Keratinocyte (primary cell): ENCODE data around the gene HSPA1B. TPM values are rescaled to one million over a fixed set of nuclear protein-coding genes. Genes with fewer than 3 reads are reported as not detected.
A peak's percentile ranks its signal among the peaks of the same experiment; 100 is the strongest.
"Not testable (repeated sequence)": the region's sequence is repeated elsewhere in the genome, so short reads cannot be mapped to it uniquely, and the experiment has no call there.

Experiments
- DNase-seq: peaks from one replicate; pipeline ENCODE4 v3.0.0-alpha.2; 2011; ENCODE audit warnings: low read depth, missing footprints, low spot score
- FAIRE-seq: peaks from 2 replicates; lab custom pipeline; 2011; peaks lifted over from hg19 to GRCh38; lab: Jason Lieb, UNC
- H2AFZ ChIP-seq: 2 replicates; pipeline ENCODE4 v1.6.0; 2012; ENCODE audit warnings: low read length, control low read depth, inconsistent platforms; ENCODE audit not compliant: control insufficient read depth
- H3K27ac ChIP-seq: 2 replicates; pipeline ENCODE4 v1.5.1; 2011; ENCODE audit warnings: low read length; ENCODE audit not compliant: control insufficient read depth, insufficient read depth
- H3K27me3 ChIP-seq: 3 replicates; pipeline ENCODE4 v1.6.0; 2011; ENCODE audit warnings: low read length; ENCODE audit not compliant: control insufficient read depth, insufficient read depth; ENCODE audit errors: extremely low read depth
- H3K36me3 ChIP-seq, 2 experiments: 2 replicates in 1 of 2; 3 replicates in 1 of 2; pipeline ENCODE4 v1.5.1; 2011; ENCODE audit warnings: low read length in 2 of 2, mild to moderate bottlenecking in 1 of 2; ENCODE audit not compliant: control insufficient read depth in 2 of 2, insufficient read depth in 2 of 2; ENCODE audit errors: extremely low read depth in 1 of 2
- H3K4me1 ChIP-seq: 3 replicates; pipeline ENCODE4 v1.5.1; 2011; ENCODE audit warnings: low read length; ENCODE audit not compliant: control insufficient read depth, insufficient read depth; ENCODE audit errors: extremely low read depth
- H3K4me2 ChIP-seq: 3 replicates; pipeline ENCODE4 v1.6.0; 2011; ENCODE audit warnings: low read depth, low read length; ENCODE audit not compliant: control insufficient read depth, insufficient read depth; ENCODE audit errors: extremely low read depth
- H3K4me3 ChIP-seq, 3 experiments: fragments of 200-600 bp in 1 of 3; sonication (generic) in 1 of 3; 2 replicates in 2 of 3; 3 replicates in 1 of 3; pipeline ENCODE4 v1.5.1; 2011 to 2016; ENCODE audit warnings: low read length in 3 of 3, mild to moderate bottlenecking in 3 of 3, control low read depth in 2 of 3, inconsistent platforms in 1 of 3, low read depth in 1 of 3, mixed read lengths in 1 of 3, mixed run types in 1 of 3, moderate library complexity in 1 of 3; ENCODE audit not compliant: control insufficient read depth in 2 of 3, insufficient read depth in 2 of 3; ENCODE audit errors: extremely low read depth in 1 of 3
- H3K79me2 ChIP-seq: 2 replicates; pipeline ENCODE4 v1.6.0; 2012; ENCODE audit warnings: low read length; ENCODE audit not compliant: control insufficient read depth, insufficient read depth
- H3K9ac ChIP-seq: 3 replicates; pipeline ENCODE4 v1.6.0; 2011; ENCODE audit warnings: low read length; ENCODE audit not compliant: control insufficient read depth, insufficient read depth; ENCODE audit errors: extremely low read depth
- H3K9me1 ChIP-seq: 3 replicates; pipeline ENCODE4 v1.6.0; 2011; ENCODE audit warnings: low read length; ENCODE audit not compliant: control insufficient read depth, insufficient read depth; ENCODE audit errors: extremely low read depth
- H3K9me3 ChIP-seq: 2 replicates; pipeline ENCODE4 v1.5.1; 2012; ENCODE audit warnings: low read depth, low read length; ENCODE audit not compliant: control insufficient read depth
- H4K20me1 ChIP-seq: 3 replicates; pipeline ENCODE4 v1.6.0; 2011; ENCODE audit warnings: low read length; ENCODE audit not compliant: control insufficient read depth, insufficient read depth; ENCODE audit errors: extremely low read depth
- EZH2 ChIP-seq: IDR thresholded peaks from one replicate; pipeline ENCODE4 v1.6.1; 2012; ENCODE audit warnings: inconsistent platforms, mild to moderate bottlenecking, low read length, moderate library complexity
- dilution Hi-C: fragments of 300-500 bp; cut with MboI; formaldehyde crosslinking; loops from one replicate; pipeline ENCODE4 v1.7.0; 2020; ENCODE audit warnings: low sequenced_read_pairs; ENCODE audit not compliant: extremely low pct_ligation_motif_present
- polyA plus RNA-seq, 5 experiments: library from polyadenylated mRNA; depleted of rRNA in 3 of 5; stranded (reverse) in 3 of 5; stranded (forward) in 1 of 5; unstranded in 1 of 5; fragments of >200 nt; gene quantifications; 1 replicate in 1 of 5; 2 replicates in 3 of 5; 3 replicates in 1 of 5; pipeline versions ENCODE4 v1.2.1 to v1.2.3, GENCODE V29; 2011 to 2012; ENCODE audit warnings: missing spikeins in 2 of 5, low read depth in 1 of 5, low replicate concordance in 1 of 5
- TF ChIP-seq, protein P1 (sequence below), 3 experiments: IDR thresholded peaks in 1 of 3; conservative IDR thresholded peaks in 1 of 3; optimal IDR thresholded peaks in 1 of 3; 2 replicates in 2 of 3; 3 replicates in 1 of 3; pipeline versions ENCODE3 to v1.5.1; 2011; ENCODE audit warnings: low read length in 3 of 3, mild to moderate bottlenecking in 3 of 3, moderate library complexity in 2 of 3, control low read depth in 1 of 3, inconsistent platforms in 1 of 3; ENCODE audit not compliant: insufficient read depth in 2 of 3; ENCODE audit errors: extremely low read depth in 1 of 3

The HSPA1B gene
- polyA plus RNA-seq, 1 donor (not counting 4 experiments of a cell fraction or from before 2014, with no cell fraction given) = 48.1 TPM

DNA sequence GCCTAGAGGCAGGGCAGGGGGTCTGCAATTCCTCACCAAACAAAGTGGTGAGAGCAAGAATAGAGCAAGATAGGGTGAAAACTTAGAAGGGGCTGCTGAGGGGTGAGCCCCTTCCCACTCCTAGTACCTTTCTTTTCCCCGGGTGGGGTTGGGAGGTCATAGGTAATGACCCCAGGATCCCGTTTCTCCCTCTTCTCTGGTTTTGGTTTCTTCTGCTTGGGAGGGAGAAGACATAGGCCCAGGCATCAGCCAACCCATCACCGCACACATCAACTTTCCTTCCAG is 35.5 kb upstream of the HSPA1B start:
- Histone ChIP-seq H3K79me2 (peaks cover 38% of the 10 kb centered on the region), H3K27me3 (no peaks in the 10 kb centered on the region), H3K9ac (no peak overlapping the region), H3K27ac (no peak overlapping the region), H2AFZ (no peak overlapping the region), H3K4me1 (peaks cover 28% of the 10 kb centered on the region), H3K4me2 (no peak overlapping the region), H3K9me1 (no peaks in the 10 kb centered on the region), H3K4me3 (no peak overlapping the region), H3K36me3 (peaks cover 10 to 28% of the 10 kb centered on the region in 2 experiments), H3K9me3 (no peaks in the 10 kb centered on the region), H4K20me1 (no peaks in the 10 kb centered on the region)
- no peak for DNase-seq
- TF ChIP-seq, protein P1, sequence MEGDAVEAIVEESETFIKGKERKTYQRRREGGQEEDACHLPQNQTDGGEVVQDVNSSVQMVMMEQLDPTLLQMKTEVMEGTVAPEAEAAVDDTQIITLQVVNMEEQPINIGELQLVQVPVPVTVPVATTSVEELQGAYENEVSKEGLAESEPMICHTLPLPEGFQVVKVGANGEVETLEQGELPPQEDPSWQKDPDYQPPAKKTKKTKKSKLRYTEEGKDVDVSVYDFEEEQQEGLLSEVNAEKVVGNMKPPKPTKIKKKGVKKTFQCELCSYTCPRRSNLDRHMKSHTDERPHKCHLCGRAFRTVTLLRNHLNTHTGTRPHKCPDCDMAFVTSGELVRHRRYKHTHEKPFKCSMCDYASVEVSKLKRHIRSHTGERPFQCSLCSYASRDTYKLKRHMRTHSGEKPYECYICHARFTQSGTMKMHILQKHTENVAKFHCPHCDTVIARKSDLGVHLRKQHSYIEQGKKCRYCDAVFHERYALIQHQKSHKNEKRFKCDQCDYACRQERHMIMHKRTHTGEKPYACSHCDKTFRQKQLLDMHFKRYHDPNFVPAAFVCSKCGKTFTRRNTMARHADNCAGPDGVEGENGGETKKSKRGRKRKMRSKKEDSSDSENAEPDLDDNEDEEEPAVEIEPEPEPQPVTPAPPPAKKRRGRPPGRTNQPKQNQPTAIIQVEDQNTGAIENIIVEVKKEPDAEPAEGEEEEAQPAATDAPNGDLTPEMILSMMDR (optimal IDR thresholded peaks at IDR 0.05 in 1 of 3, IDR thresholded peaks at IDR 0.05 in 1 of 3, conservative IDR thresholded peaks at IDR 0.05 in 1 of 3; ENCODE audit: extremely low read depth in 1 of 3, insufficient read depth in 2 of 3, low read length in 3 of 3) = no peak
- no peak for TF ChIP-seq EZH2
- FAIRE-seq = no peak
- dilution Hi-C loops = no loop called here

DNA sequence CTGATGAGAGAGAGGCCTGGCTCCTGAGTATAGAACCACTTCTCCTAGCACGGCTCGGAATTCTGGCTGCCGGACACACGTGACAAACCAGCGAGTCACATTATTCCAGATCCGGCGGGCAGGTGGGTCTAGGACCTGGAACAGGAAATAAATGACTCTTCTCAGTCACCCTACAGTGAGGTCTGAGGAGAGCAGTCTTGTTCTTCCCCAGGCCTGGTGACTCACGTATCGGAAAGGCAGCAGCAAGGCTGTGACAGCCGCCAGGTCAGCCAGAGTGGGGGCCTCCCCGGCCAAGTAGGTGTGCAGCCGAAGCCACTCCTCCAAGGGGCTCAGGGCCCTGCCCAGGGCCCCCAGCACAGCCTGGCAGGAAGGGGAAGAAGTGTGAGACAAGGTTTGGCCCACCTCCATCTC is 34.8 kb upstream of the HSPA1B start:
- DNase-seq (peak; percentile 61), FAIRE-seq (peak; percentile 65)
- Histone ChIP-seq H3K27me3 (no peaks in the 10 kb centered on the region), H3K9ac (peak overlapping the region; percentile 50), H3K36me3 (peaks cover 10 to 29% of the 10 kb centered on the region in 2 experiments), H3K4me1 (peaks cover 32% of the 10 kb centered on the region), H3K27ac (peak overlapping the region; percentile 65), H3K4me2 (peak overlapping the region; percentile 66), H3K4me3 (peak overlapping the region; percentile 18 to 39 (median 21)), H3K9me1 (no peaks in the 10 kb centered on the region), H3K79me2 (peaks cover 38% of the 10 kb centered on the region), H2AFZ (no peak overlapping the region), H4K20me1 (no peaks in the 10 kb centered on the region), H3K9me3 (no peaks in the 10 kb centered on the region)
- dilution Hi-C loops = no loop called here
- TF ChIP-seq, protein P1 (optimal IDR thresholded peaks at IDR 0.05 in 1 of 3, IDR thresholded peaks at IDR 0.05 in 1 of 3, conservative IDR thresholded peaks at IDR 0.05 in 1 of 3; ENCODE audit: extremely low read depth in 1 of 3, insufficient read depth in 2 of 3, low read length in 3 of 3) = no peak
- TF ChIP-seq EZH2 = no peak

DNA sequence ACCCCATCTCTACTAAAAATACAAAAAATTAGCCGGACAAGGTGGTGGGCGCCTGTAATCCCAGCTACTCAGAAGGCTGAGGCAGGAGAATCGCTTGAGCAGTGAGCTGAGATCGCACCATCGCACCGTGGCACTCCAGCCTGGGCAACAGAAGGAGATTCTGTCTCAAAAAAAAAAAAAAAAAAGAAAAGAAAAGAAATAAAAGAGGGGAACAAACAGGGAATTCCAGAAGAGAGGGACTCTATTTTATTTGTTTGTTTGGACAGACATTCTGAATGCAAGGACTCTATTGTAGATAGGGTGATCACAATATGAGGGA is 33.7 kb upstream of the HSPA1B start:
- Histone ChIP-seq H3K4me3 (peak overlapping the region; percentile 78 to 90 (median 80)), H3K9ac (peak overlapping the region; percentile 98), H3K27ac (peak overlapping the region; percentile 91), H3K4me1 (peaks cover 32% of the 10 kb centered on the region), H3K79me2 (peaks cover 38% of the 10 kb centered on the region), H3K4me2 (peak overlapping the region; percentile 72), H3K36me3 (peaks cover 10 to 29% of the 10 kb centered on the region in 2 experiments)
- H4K20me1 ChIP-seq, H2AFZ ChIP-seq, H3K9me3 ChIP-seq, H3K27me3 ChIP-seq, dilution Hi-C loops, DNase-seq, FAIRE-seq, H3K9me1 ChIP-seq: not testable (repeated sequence)
